H1 (cell line): ENCODE measurements around the gene GALNT18. TPM values are rescaled to one million over a fixed set of nuclear protein-coding genes. Genes with fewer than 3 reads are reported as not detected.

Source experiments
- CTCF ChIA-PET: fragments of 300-600 bp; sonication (Branson Sonifier 250); formaldehyde crosslinking; loops from one replicate; lab custom pipeline; 2021; ENCODE audit not compliant: partially characterized antibody; lab: Charles Lee
- POLR2A ChIA-PET: fragments of 300-600 bp; sonication (Branson Sonifier 250); formaldehyde crosslinking; loops from one replicate; lab custom pipeline; 2021; ENCODE audit warnings: inconsistent platforms; ENCODE audit not compliant: partially characterized antibody; lab: Charles Lee
- DNase-seq, 2 experiments: peaks; one replicate each; pipeline versions ENCODE4 v3.0.0 to v3.0.0-alpha.2; 2010 to 2022; ENCODE audit warnings: low spot score in 2 of 2, low read depth in 1 of 2, mixed read lengths in 1 of 2
- FAIRE-seq: peaks from 2 replicates; lab custom pipeline; 2011; peaks lifted over from hg19 to GRCh38; lab: Jason Lieb, UNC
- H2AFZ ChIP-seq: 2 replicates; pipeline ENCODE4 v1.8.1; 2012; ENCODE audit warnings: low read length, inconsistent platforms
- H2AK5ac ChIP-seq: 2 replicates; pipeline ENCODE4 v1.6.1; 2013; ENCODE audit warnings: low read depth, low read length
- H2BK120ac ChIP-seq: replicated peaks from 2 replicates; pipeline ENCODE3; 2013; ENCODE audit warnings: low read depth, low read length, inconsistent platforms
- H2BK12ac ChIP-seq: 2 replicates; pipeline ENCODE4 v1.6.1; 2013; ENCODE audit warnings: low read depth, low read length
- H2BK15ac ChIP-seq: 2 replicates; pipeline ENCODE4 v1.6.1; 2013; ENCODE audit warnings: low read length
- H2BK20ac ChIP-seq: 2 replicates; pipeline ENCODE4 v1.6.1; 2013; ENCODE audit warnings: low read length
- H2BK5ac ChIP-seq: 2 replicates; pipeline ENCODE4 v1.6.1; 2013; ENCODE audit warnings: low read depth, low read length
- H3K14ac ChIP-seq: 2 replicates; pipeline ENCODE4 v1.6.1; 2013; ENCODE audit warnings: inconsistent platforms; ENCODE audit not compliant: insufficient read length
- H3K18ac ChIP-seq: 2 replicates; pipeline ENCODE4 v1.6.1; 2013; ENCODE audit warnings: low read length; ENCODE audit errors: extremely low read depth
- H3K23ac ChIP-seq: 2 replicates; pipeline ENCODE4 v1.6.1; 2013; ENCODE audit warnings: inconsistent platforms; ENCODE audit not compliant: insufficient read length
- H3K23me2 ChIP-seq: 2 replicates; pipeline ENCODE4 v1.6.1; 2013; ENCODE audit warnings: low read depth, low read length
- H3K27ac ChIP-seq: 2 replicates; pipeline ENCODE4 v1.6.1; 2011; ENCODE audit warnings: low read depth, low read length, inconsistent platforms
- H3K27me3 ChIP-seq, 4 experiments: replicated peaks in 1 of 4; 1 replicate in 1 of 4; 2 replicates in 3 of 4; pipeline versions ENCODE4 v1.6.1 to v1.8.1; 2011 to 2013; ENCODE audit warnings: low read length in 3 of 4, mild to moderate bottlenecking in 3 of 4, inconsistent platforms in 2 of 4, mixed read lengths in 2 of 4, moderate library complexity in 1 of 4; ENCODE audit not compliant: control insufficient read depth in 3 of 4, insufficient read depth in 3 of 4; ENCODE audit errors: extremely low read depth in 1 of 4
- H3K36me3 ChIP-seq, 4 experiments: 2 replicates each; pipeline versions ENCODE4 v1.6.1 to v1.8.1; 2011 to 2013; ENCODE audit warnings: mild to moderate bottlenecking in 4 of 4, low read length in 3 of 4, moderate library complexity in 2 of 4, control low read depth in 1 of 4, inconsistent platforms in 1 of 4; ENCODE audit not compliant: insufficient read depth in 4 of 4, control insufficient read depth in 2 of 4
- H3K4ac ChIP-seq: replicated peaks from 2 replicates; pipeline ENCODE3; 2013; ENCODE audit warnings: low read length, low read depth, mixed read lengths, inconsistent platforms; ENCODE audit not compliant: insufficient read length
- H3K4me1 ChIP-seq, 4 experiments: replicated peaks in 1 of 4; 1 replicate in 1 of 4; 2 replicates in 3 of 4; pipeline versions ENCODE4 v1.6.1 to v1.8.1; 2011 to 2013; ENCODE audit warnings: low read length in 3 of 4, inconsistent platforms in 2 of 4, mixed read lengths in 1 of 4; ENCODE audit not compliant: insufficient read depth in 4 of 4, control insufficient read depth in 3 of 4
- H3K4me2 ChIP-seq, 2 experiments: 2 replicates each; pipeline versions ENCODE4 v1.6.1 to v1.8.1; 2011 to 2013; ENCODE audit warnings: low read depth in 2 of 2, low read length in 2 of 2, control low read depth in 1 of 2, inconsistent platforms in 1 of 2, mild to moderate bottlenecking in 1 of 2; ENCODE audit not compliant: insufficient read depth in 1 of 2
- H3K4me3 ChIP-seq, 4 experiments: fragments of 200-600, 300-600 bp in 1 of 4; sonication (generic), shearing (Covaris generic), sonication (Bioruptor Twin) in 1 of 4; 2 replicates each; pipeline versions ENCODE4 v1.5.1 to v1.8.1; 2011 to 2016; ENCODE audit warnings: low read length in 4 of 4, low read depth in 3 of 4, control low read depth in 2 of 4, inconsistent platforms in 2 of 4, mild to moderate bottlenecking in 2 of 4, mixed read lengths in 1 of 4, moderate library complexity in 1 of 4; ENCODE audit not compliant: insufficient read depth in 2 of 4; ENCODE audit errors: extremely low read depth in 1 of 4
- H3K56ac ChIP-seq: replicated peaks from 2 replicates; pipeline ENCODE3; 2013; ENCODE audit warnings: low read depth, mild to moderate bottlenecking, mixed read lengths, low read length, inconsistent platforms; ENCODE audit not compliant: insufficient read length
- H3K79me1 ChIP-seq: 2 replicates; pipeline ENCODE4 v1.6.1; 2013; ENCODE audit warnings: low read depth, low read length, control low read depth
- H3K79me2 ChIP-seq, 2 experiments: 2 replicates each; pipeline versions ENCODE4 v1.6.1 to v1.8.1; 2012 to 2013; ENCODE audit warnings: low read length in 2 of 2, mild to moderate bottlenecking in 2 of 2, inconsistent platforms in 1 of 2; ENCODE audit not compliant: insufficient read depth in 2 of 2, control insufficient read depth in 1 of 2
- H3K9ac ChIP-seq, 4 experiments: replicated peaks in 1 of 4; 1 replicate in 1 of 4; 2 replicates in 3 of 4; pipeline versions ENCODE4 v1.6.1 to v1.8.1; 2011 to 2013; ENCODE audit warnings: low read depth in 3 of 4, low read length in 3 of 4, control low read depth in 2 of 4, mild to moderate bottlenecking in 2 of 4, moderate library complexity in 2 of 4, inconsistent platforms in 1 of 4; ENCODE audit errors: extremely low read depth in 1 of 4
- H3K9me3 ChIP-seq, 2 experiments: 2 replicates each; pipeline versions ENCODE4 v1.6.1 to v1.8.1; 2012 to 2013; ENCODE audit warnings: mild to moderate bottlenecking in 2 of 2, moderate library complexity in 2 of 2, control low read depth in 1 of 2, inconsistent platforms in 1 of 2, low read depth in 1 of 2, low read length in 1 of 2, mixed read lengths in 1 of 2; ENCODE audit not compliant: insufficient read depth in 2 of 2
- H4K20me1 ChIP-seq, 2 experiments: replicated peaks in 1 of 2; 2 replicates each; pipeline versions ENCODE3 to v1.8.1; 2011 to 2013; ENCODE audit warnings: inconsistent platforms in 2 of 2, low read length in 2 of 2, mild to moderate bottlenecking in 1 of 2; ENCODE audit not compliant: insufficient read depth in 2 of 2, control insufficient read depth in 1 of 2
- H4K5ac ChIP-seq: 2 replicates; pipeline ENCODE4 v1.6.1; 2013; ENCODE audit warnings: low read length, low read depth, mixed read lengths, inconsistent platforms; ENCODE audit not compliant: insufficient read length
- H4K8ac ChIP-seq: 2 replicates; pipeline ENCODE4 v1.8.0; 2013; ENCODE audit warnings: mild to moderate bottlenecking, moderate library complexity, low read length, inconsistent platforms; ENCODE audit not compliant: insufficient read depth; ENCODE audit errors: extremely low read depth
- H4K91ac ChIP-seq: replicated peaks from 2 replicates; pipeline ENCODE3; 2013; ENCODE audit warnings: low read length, mixed read lengths, inconsistent platforms; ENCODE audit not compliant: insufficient read length
- ATF2 ChIP-seq: IDR thresholded peaks from 2 replicates; pipeline ENCODE4 v1.6.1; 2012; ENCODE audit warnings: low read length, inconsistent platforms
- BCL11A ChIP-seq, 2 experiments: IDR thresholded peaks; one replicate each; pipeline ENCODE4 v1.6.1; 2011; ENCODE audit warnings: low read depth in 2 of 2, low read length in 2 of 2, mild to moderate bottlenecking in 2 of 2
- CBX5 ChIP-seq: fragments of 300-800, 300-1000 bp; sonication (generic); IDR thresholded peaks from 2 replicates; pipeline ENCODE4 v1.7.1; 2016; ENCODE audit warnings: antibody characterized with exemption, low read length, low read depth
- E2F6 ChIP-seq: IDR thresholded peaks from 2 replicates; pipeline ENCODE4 v1.6.1; 2012; ENCODE audit warnings: inconsistent platforms
- EZH2 ChIP-seq: fragments of 200-600 bp; sonication (generic); IDR thresholded peaks from 2 replicates; pipeline ENCODE4 v1.7.1; 2012; ENCODE audit warnings: low read depth, mild to moderate bottlenecking, moderate library complexity, low read length, inconsistent platforms; ENCODE audit not compliant: severe bottlenecking
- JUND ChIP-seq: IDR thresholded peaks from 2 replicates; pipeline ENCODE4 v1.6.1; 2011; ENCODE audit warnings: mild to moderate bottlenecking, improper control_type of control experiment, low read length
- POU5F1 ChIP-seq: IDR thresholded peaks from 2 replicates; pipeline ENCODE4 v1.6.1; 2011; ENCODE audit warnings: low read depth, mild to moderate bottlenecking, low read length, moderate library complexity
- RNF2 ChIP-seq: fragments of 200-900, 300-1000 bp; sonication (generic); IDR thresholded peaks from 2 replicates; pipeline ENCODE4 v1.7.1; 2016; ENCODE audit warnings: borderline replicate concordance, low read depth, mild to moderate bottlenecking, antibody characterized with exemption, low read length; ENCODE audit not compliant: poor library complexity, severe bottlenecking; ENCODE audit errors: missing control alignments
- TCF12 ChIP-seq: IDR thresholded peaks from 2 replicates; pipeline ENCODE4 v1.6.1; 2011; ENCODE audit warnings: low read depth, mild to moderate bottlenecking, low read length
- WGBS, 2 experiments: shearing (Covaris generic) in 1 of 2; methylation state at CpG; one replicate each; pipeline versions ENCODE4 v1.1.6 to v1.1.7; 2013 to 2015; ENCODE audit warnings: low lambda C conversion rate in 2 of 2, mixed read lengths in 2 of 2, inconsistent platforms in 1 of 2, low coverage in 1 of 2, missing lambda C conversion rate in 1 of 2; ENCODE audit not compliant: insufficient replicate concordance in 2 of 2, insufficient coverage in 1 of 2, insufficient read length in 1 of 2; ENCODE audit errors: extremely low coverage in 1 of 2, missing lambda C conversion rate in 1 of 2; 5-methylcytosine and 5-hydroxymethylcytosine counted together
- polyA plus RNA-seq, 7 experiments: library from polyadenylated mRNA; depleted of rRNA in 3 of 7; stranded (reverse) in 5 of 7; unstranded in 2 of 7; fragments of >200 nt in 5 of 7; fragments of 200-250 nt in 2 of 7; gene quantifications; 1 replicate in 5 of 7; 2 replicates in 1 of 7; 4 replicates in 1 of 7; pipeline versions ENCODE4 v1.2.1 to v1.2.3, GENCODE V29; 2011 to 2013; ENCODE audit warnings: missing spikeins in 2 of 7, mixed read lengths in 2 of 7
- total RNA-seq: library from RNA; stranded (reverse); fragmentation: NEBNext Ultra II Directional; extraction: Animal tissue kit (Norgen Biotek cat#: 25700); gene quantifications from 2 replicates; pipeline ENCODE4 v1.2.1, GENCODE V29; 2021

Gene GALNT18
- total and polyA plus RNA-seq, 2 of the 8 experiments (the other 6 are each of a cell fraction or from before 2014, with no cell fraction given): 6.0 to 9.4 TPM

GRCh38 chr11:11349870-11350337 lies 271.9 kb downstream of the GALNT18 start:
- Histone ChIP-seq H3K23me2 (no peaks in the 10 kb centered on the region), H2BK5ac (no peak overlapping the region), H3K9me3 (no peaks in the 10 kb centered on the region), H2AK5ac (no peak overlapping the region), H3K18ac (no peak overlapping the region), H3K56ac (no peak overlapping the region), H4K8ac (no peak overlapping the region), H3K27me3 (no peaks in the 10 kb centered on the region), H3K79me1 (no peaks in the 10 kb centered on the region), H2BK20ac (no peak overlapping the region), H3K9ac (no peak overlapping the region), H3K27ac (no peak overlapping the region), H2AFZ (no peak overlapping the region), H3K4me2 (no peak overlapping the region), H3K23ac (no peak overlapping the region), H3K36me3 (no peaks in the 10 kb centered on the region), H2BK120ac (no peak overlapping the region), H4K20me1 (no peaks in the 10 kb centered on the region), H3K4me3 (no peak overlapping the region), H3K4me1 (no peaks in the 10 kb centered on the region), H3K14ac (no peak overlapping the region), H4K5ac (no peak overlapping the region), H3K79me2 (no peaks in the 10 kb centered on the region), H2BK12ac (no peak overlapping the region), H3K4ac (no peak overlapping the region), H4K91ac (no peak overlapping the region), H2BK15ac (no peak overlapping the region)
- ChIA-PET CTCF (interaction anchor here (0.6 kb wide), 1 partner anchor 324 kb away, joined by 3 read pairs; no protein-coding TSS in a partner anchor), POLR2A (no interaction called here)
- DNase-seq (no peak), FAIRE-seq (no peak)
- 90% methylated on average over 1 of the region's 1 CpG; no CpG with 5 or more reads in 1 of the 2 experiments for WGBS, 2 experiments
- TF ChIP-seq TCF12: no peak
- no peak for TF ChIP-seq RNF2
- no peak for TF ChIP-seq POU5F1
- TF ChIP-seq E2F6: no peak
- no peak for TF ChIP-seq ATF2
- TF ChIP-seq CBX5: no peak
- no peak for TF ChIP-seq EZH2
- no peak for TF ChIP-seq JUND
- TF ChIP-seq BCL11A (IDR thresholded peaks at IDR 0.05; ENCODE audit: low read depth in 2 of 2, low read length in 2 of 2): no peak
